HUES64 (cell line): ENCODE results near the gene HOXA5. TPM values are rescaled to one million over a fixed set of nuclear protein-coding genes. Genes with fewer than 3 reads are reported as not detected.

Experiments used
- H3K27ac ChIP-seq: 2 replicates; pipeline ENCODE4 v1.7.0; 2013; ENCODE audit warnings: low read depth, low read length, inconsistent platforms
- H3K27me3 ChIP-seq: 2 replicates; pipeline ENCODE4 v1.6.1; 2013; ENCODE audit warnings: mild to moderate bottlenecking, low read length; ENCODE audit not compliant: insufficient read depth
- H3K36me3 ChIP-seq: 2 replicates; pipeline ENCODE4 v1.6.1; 2013; ENCODE audit warnings: mild to moderate bottlenecking, low read length; ENCODE audit not compliant: insufficient read depth
- H3K4me1 ChIP-seq: 2 replicates; pipeline ENCODE4 v1.6.1; 2013; ENCODE audit warnings: mild to moderate bottlenecking, low read length, moderate library complexity; ENCODE audit not compliant: insufficient read depth
- H3K4me3 ChIP-seq: 2 replicates; pipeline ENCODE4 v1.5.1; 2013; ENCODE audit warnings: mild to moderate bottlenecking, low read length, moderate library complexity
- H3K9ac ChIP-seq: 2 replicates; pipeline ENCODE4 v1.6.1; 2013; ENCODE audit warnings: mild to moderate bottlenecking, low read depth, low read length
- H3K9me3 ChIP-seq: 2 replicates; pipeline ENCODE4 v1.6.1; 2013; ENCODE audit warnings: low read depth, low read length; ENCODE audit not compliant: insufficient read depth
- WGBS: fragments of 150-250, 120-280 bp; methylation state at CpG from one replicate; pipeline ENCODE4 v1.1.7; 2013; ENCODE audit warnings: missing lambda C conversion rate; 5-methylcytosine and 5-hydroxymethylcytosine counted together
- polyA plus RNA-seq, 2 experiments: library from polyadenylated mRNA; stranded (reverse); fragments of 50-300 nt; gene quantifications; one replicate each; pipeline ENCODE4 v1.2.3, GENCODE V29; 2013

HOXA5 gene
- 0.50 TPM for polyA plus RNA-seq (2013, experiment 1 of 2)
- polyA plus RNA-seq (2013, experiment 2 of 2): 0.89 TPM

- H3K27me3 ChIP-seq: peaks cover 100% of the 10 kb centered on the region
- peaks cover 3% of the 10 kb centered on the region; the same call in 1 of the 2 replicates for H3K4me1 ChIP-seq
- H3K36me3 ChIP-seq: no peaks in the 10 kb centered on the region
- no peaks in the 10 kb centered on the region for H3K9me3 ChIP-seq
- no peak within 1 kb of the TSS for H3K27ac ChIP-seq
- peak within 1 kb of the TSS; percentile 49 for H3K4me3 ChIP-seq
- WGBS: 2% methylated on average over 86 of the region's 86 CpGs
- no peak within 1 kb of the TSS for H3K9ac ChIP-seq
These were observed at the start of gene HOXA5 for GRCh38 chr7:27143023-27143949. HOXA5 (minus strand) TSS chr7:27143681; CDS start chr7:27143607, 74 bp downstream.

- H3K9ac ChIP-seq: no peak overlapping the region
- WGBS: 3% methylated on average over 78 of the region's 78 CpGs
- no peak overlapping the region for H3K27ac ChIP-seq
- no peak overlapping the region for H3K4me3 ChIP-seq
- H3K9me3 ChIP-seq: no peaks in the 10 kb centered on the region
- H3K36me3 ChIP-seq: no peaks in the 10 kb centered on the region
- H3K4me1 ChIP-seq: peaks cover under 1% of the 10 kb centered on the region; the same call in 1 of the 2 replicates
- H3K27me3 ChIP-seq: peaks cover 100% of the 10 kb centered on the region
These were observed 49.3 kb upstream of the HOXA5 start for GRCh38 chr7:27192546-27193334.

- peaks cover 3% of the 10 kb centered on the region; the same call in 1 of the 2 replicates for H3K4me1 ChIP-seq
- H3K36me3 ChIP-seq: no peaks in the 10 kb centered on the region
- H3K4me3 ChIP-seq: no peak overlapping the region
- no peak overlapping the region for H3K27ac ChIP-seq
- H3K9ac ChIP-seq: no peak overlapping the region
- WGBS: 3% methylated on average over 42 of the region's 42 CpGs
- H3K27me3 ChIP-seq: peaks cover 100% of the 10 kb centered on the region
- H3K9me3 ChIP-seq: no peaks in the 10 kb centered on the region
These were observed 48.5 kb upstream of the HOXA5 start for GRCh38 chr7:27191833-27192545.

GRCh38 chr7:27191161-27191731 is 47.8 kb upstream of the HOXA5 start:
- Histone ChIP-seq H3K27ac (no peak overlapping the region), H3K4me1 (peaks cover 3% of the 10 kb centered on the region; the same call in 1 of the 2 replicates), H3K4me3 (no peak overlapping the region), H3K9ac (no peak overlapping the region), H3K27me3 (peaks cover 100% of the 10 kb centered on the region), H3K9me3 (no peaks in the 10 kb centered on the region), H3K36me3 (no peaks in the 10 kb centered on the region)
- WGBS: 13% methylated on average over 15 of the region's 15 CpGs

- Histone ChIP-seq H3K36me3 (no peaks in the 10 kb centered on the region), H3K4me3 (no peak overlapping the region), H3K27me3 (peaks cover 100% of the 10 kb centered on the region), H3K4me1 (peaks cover 3% of the 10 kb centered on the region; the same call in 1 of the 2 replicates), H3K9ac (no peak overlapping the region), H3K27ac (no peak overlapping the region), H3K9me3 (no peaks in the 10 kb centered on the region)
- WGBS: 46% methylated on average over 7 of the region's 7 CpGs
These were observed 46.7 kb upstream of the HOXA5 start for GRCh38 chr7:27189997-27190748.

GRCh38 chr7:27189295-27189996 is 46.0 kb upstream of the HOXA5 start:
- Histone ChIP-seq H3K27me3 (peaks cover 100% of the 10 kb centered on the region), H3K27ac (no peak overlapping the region), H3K4me1 (peaks cover 3% of the 10 kb centered on the region; the same call in 1 of the 2 replicates), H3K9me3 (no peaks in the 10 kb centered on the region), H3K36me3 (no peaks in the 10 kb centered on the region), H3K9ac (no peak overlapping the region), H3K4me3 (no peak overlapping the region)
- whole genome bisulfite sequencing: 5% methylated on average over 22 of the region's 22 CpGs

GRCh38 chr7:27188386-27189294 is 45.2 kb upstream of the HOXA5 start:
- H3K36me3 ChIP-seq: no peaks in the 10 kb centered on the region
- peaks cover 100% of the 10 kb centered on the region for H3K27me3 ChIP-seq
- H3K4me1 ChIP-seq: peaks cover 7% of the 10 kb centered on the region; the same call in 1 of the 2 replicates
- H3K9me3 ChIP-seq: no peaks in the 10 kb centered on the region
- no peak overlapping the region for H3K27ac ChIP-seq
- H3K4me3 ChIP-seq: peak overlapping the region; percentile 5; the same call in 1 of the 2 replicates
- no peak overlapping the region for H3K9ac ChIP-seq
- WGBS: 2% methylated on average over 49 of the region's 49 CpGs

GRCh38 chr7:27187475-27188385 is 44.2 kb upstream of the HOXA5 start:
- Histone ChIP-seq H3K9me3 (no peaks in the 10 kb centered on the region), H3K36me3 (no peaks in the 10 kb centered on the region), H3K27me3 (peaks cover 100% of the 10 kb centered on the region), H3K9ac (no peak overlapping the region), H3K4me1 (peaks cover 16% of the 10 kb centered on the region), H3K4me3 (no peak overlapping the region), H3K27ac (no peak overlapping the region)
- WGBS: 2% methylated on average over 46 of the region's 46 CpGs
